Stimulated activated CD8-positive, alpha-beta memory T cell treated with anti-CD3 and anti-CD28 coated beads, Interleukin-12 subunit alpha, Interleukin-12 subunit beta, amount 100 ng/mL, for 4 hours (primary cell): ENCODE data around the gene PIAS4.

Source experiments
- DNase-seq: peaks from one replicate; pipeline ENCODE4 v3.0.0-alpha.2; 2020; ENCODE audit warnings: low read depth

The PIAS4 gene

GRCh38 chr19:4042731-4043082 is 35.2 kb downstream of the PIAS4 start:
- no peak for DNase-seq

- no peak for DNase-seq
Measured at GRCh38 chr19:4043401-4043800, 35.9 kb downstream of the PIAS4 start.

DNA sequence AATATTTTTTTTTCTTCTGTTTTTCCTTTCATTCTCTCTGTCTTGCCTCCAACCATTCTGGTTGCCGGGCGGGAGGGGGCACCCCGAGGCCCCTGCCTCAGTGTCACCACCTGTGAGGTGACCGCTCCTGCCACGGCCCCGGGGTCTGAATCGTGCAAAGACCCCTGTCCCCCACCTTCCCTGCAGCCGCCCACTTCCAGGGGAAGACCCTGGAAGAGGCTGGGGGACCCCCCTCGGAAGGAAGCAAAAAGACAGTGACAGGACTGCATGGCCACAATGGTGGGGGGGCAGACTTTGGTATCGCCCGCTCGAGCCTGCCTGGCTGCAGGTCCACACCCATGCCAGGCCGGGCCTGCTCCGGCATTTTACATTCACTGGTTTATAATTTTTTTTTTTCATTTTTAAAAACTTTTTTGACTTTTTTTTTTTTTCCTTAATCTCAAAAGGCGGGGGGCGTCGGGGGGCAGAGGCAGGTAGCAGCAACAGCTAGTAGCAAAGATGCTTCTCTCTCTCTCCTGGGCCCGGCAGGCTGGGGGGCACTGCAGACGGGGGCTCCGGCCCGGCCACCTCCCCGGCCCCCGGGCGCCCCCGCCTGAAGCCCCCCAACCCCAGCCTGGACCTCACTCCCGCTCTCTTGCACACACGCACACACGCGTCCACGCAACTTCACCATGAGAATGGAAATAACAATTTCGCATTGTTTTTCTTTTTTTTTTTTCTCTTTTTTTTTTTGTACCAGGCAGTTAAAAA is 36.6 kb downstream of the PIAS4 start:
- no peak for DNase-seq

DNA sequence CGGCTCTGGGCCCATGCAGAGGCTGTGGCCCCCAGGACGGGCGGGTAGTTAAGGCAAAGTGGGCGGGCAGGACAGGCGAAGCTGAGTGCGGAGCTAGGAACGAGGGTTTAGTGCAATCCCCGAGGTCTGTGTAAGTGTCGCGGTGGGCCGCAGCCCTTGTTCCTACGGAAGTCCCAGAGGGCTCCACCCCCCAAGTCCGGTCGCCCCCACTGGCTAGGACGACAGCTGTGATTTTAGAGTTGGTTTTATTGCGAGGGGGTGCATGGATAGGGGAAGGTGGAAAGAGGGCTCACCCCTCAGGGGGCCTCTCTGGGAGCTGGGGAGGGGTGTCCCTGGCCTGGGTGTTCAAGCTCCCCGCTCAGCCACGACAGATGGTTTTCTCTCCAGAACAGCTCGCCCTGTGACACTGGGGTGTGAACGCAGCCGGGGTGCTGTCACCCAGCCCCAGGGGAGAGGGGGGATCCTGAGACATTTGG is 37.5 kb downstream of the PIAS4 start:
- no peak for DNase-seq

DNA sequence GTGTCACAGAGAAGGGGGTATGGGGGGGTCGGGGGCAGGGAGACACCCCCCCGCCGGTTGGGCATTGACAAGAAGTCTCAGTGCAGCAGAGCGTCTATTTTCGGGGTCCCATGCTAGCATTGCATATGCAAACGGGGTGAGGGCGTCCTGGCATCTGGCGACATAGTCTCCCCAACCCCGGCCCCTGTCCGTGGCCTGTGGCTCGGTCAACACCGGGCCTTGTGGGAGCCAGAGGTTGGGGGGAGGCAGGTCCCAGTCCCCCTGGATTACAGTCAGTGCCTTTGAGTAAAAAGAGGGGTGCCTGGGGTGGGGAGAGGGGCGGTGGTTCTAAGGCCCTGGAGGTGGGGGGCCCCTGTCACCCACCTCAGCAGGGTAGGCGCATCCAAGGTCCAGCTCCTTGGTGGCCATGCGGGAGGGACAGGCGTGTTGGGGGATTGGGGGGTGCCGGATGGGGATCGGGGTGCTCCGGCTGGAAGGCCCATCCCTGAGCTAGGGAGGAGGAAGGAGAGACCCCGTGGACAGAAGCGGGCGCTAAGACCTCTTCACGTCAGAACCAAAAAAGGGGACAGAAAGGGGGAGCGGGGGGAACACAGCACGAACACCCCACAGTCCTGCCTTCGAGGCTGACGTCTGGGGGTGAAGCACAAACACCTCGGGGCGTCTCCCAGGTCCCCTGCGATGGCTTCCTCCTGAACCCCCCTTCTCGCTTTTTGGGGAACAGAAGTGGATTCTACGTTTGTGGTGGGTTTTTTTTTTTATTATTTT is 38.2 kb downstream of the PIAS4 start:
- DNase-seq, result no peak

DNA sequence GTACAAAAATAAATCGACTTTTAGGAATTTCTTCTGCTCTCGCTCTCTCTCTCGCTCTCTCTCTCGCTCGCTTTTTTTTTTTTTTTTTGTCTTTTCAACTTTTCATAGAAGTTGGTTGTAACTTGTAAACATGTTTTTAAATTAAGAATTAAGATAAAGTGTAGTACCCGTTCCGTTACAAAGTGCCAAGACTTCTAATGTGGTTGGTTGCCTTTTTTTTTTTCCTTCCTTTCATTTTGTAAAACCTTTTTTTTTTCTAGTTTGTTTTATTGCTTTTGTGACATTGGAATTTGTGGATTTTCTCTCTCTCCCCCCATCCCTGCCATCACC is 38.8 kb downstream of the PIAS4 start:
- DNase-seq, result no peak

DNA sequence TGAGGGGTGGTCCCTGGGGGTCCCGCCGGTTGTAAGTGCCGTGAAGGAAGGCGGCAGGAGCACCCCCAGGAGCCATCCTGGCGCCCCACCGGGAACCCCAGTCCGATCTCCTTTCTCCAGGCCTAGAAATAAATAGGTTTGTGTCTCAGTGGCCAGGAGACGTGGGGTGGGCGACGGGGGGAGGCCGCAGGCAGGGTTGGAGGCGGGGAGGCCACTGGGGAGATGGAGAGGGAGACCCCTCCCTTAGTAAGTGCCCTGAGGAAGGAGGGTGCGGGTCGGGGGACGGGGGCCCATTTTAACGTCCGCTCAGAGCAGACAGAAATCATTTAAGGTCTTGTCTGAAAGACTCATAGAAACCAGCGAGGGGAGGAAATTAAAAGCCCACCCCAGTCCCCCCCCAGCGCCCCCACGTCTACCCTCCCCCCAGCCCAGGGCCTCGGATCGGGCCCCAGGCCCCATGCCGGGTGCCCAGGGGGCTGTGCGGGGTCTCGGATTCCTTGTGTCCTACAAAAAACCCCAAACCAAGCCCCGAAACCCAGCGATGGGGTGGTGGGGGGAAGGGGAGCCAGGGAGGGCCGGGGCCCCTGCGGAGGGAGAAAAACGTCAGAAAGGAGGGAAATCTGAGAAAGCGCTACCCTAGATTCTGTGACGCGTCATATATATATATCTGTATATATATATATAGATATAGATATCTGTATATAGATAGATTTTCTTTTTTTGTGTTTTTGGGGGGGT is 39.6 kb downstream of the PIAS4 start:
- no peak for DNase-seq

GRCh38 chr19:4049432-4049831 is 41.9 kb downstream of the PIAS4 start:
- DNase-seq, result no peak

GRCh38 chr19:4051175-4052101 is 43.9 kb downstream of the PIAS4 start:
- DNase-seq, result no peak

- no peak for DNase-seq
Measured at GRCh38 chr19:4052114-4052992, 44.8 kb downstream of the PIAS4 start.

- no peak for DNase-seq
Measured at GRCh38 chr19:4052993-4053422, 45.5 kb downstream of the PIAS4 start.

- no peak for DNase-seq
Measured at GRCh38 chr19:4053423-4054324, 46.1 kb downstream of the PIAS4 start.

GRCh38 chr19:4054441-4055208 is 47.1 kb downstream of the PIAS4 start:
- no peak for DNase-seq

DNA sequence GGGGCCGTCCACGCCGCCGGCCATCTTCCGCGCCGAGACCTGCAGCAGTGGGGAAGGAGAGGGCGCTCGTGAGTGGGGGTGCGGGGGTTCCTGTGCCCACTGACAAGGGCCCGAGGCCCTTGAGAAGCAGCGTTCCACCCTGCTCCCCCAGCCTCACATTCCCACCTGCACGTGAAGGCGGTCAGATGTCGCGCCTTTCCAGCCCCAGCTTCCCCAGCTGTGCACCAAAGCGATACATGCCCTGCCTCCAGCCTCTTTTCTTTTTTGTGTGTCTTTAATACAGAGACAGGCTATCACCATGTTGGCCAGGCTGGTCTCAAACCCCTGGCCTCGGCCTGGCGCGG is 47.6 kb downstream of the PIAS4 start:
- no peak for DNase-seq

DNA sequence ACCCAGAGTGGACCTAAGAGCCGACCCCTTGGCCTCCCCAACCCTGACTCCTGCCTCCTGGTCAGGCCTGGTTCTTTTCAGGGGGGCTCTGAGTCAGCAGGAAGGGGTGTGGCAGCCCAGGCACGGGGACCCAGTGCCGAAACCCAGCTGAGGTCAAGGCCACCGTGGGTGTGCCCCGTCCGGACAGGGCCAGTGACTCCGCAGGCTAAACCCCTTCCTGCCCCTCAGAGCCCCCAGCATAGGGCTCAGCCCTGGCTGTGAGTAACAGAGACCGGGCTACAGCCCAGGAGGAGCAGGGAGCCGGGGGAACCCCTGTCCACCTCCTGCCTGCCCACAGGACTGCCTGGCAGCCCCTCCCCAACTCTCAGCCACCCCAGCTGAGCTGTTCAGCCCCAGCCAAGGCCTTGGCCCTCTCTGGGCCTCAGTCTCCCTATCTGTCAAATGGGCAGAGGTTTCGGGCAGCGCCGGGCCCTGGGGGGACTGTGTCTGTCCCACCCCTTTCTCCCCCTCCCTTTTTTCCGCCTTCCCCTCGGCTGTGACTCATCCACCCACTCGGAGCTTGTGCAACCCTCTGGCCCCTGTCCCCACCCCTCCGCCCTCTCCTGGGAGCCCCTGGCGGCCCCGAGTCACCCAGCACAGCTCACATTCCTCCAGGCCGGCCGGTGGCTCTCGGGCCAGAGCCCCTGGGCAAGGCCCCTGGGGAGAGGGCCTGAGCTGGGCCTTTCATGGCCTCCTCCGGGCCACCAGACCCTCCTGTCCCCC is 50.6 kb downstream of the PIAS4 start:
- DNase-seq, result peak; percentile 66

GRCh38 chr19:4058693-4059452 is 51.3 kb downstream of the PIAS4 start:
- no peak for DNase-seq

DNA sequence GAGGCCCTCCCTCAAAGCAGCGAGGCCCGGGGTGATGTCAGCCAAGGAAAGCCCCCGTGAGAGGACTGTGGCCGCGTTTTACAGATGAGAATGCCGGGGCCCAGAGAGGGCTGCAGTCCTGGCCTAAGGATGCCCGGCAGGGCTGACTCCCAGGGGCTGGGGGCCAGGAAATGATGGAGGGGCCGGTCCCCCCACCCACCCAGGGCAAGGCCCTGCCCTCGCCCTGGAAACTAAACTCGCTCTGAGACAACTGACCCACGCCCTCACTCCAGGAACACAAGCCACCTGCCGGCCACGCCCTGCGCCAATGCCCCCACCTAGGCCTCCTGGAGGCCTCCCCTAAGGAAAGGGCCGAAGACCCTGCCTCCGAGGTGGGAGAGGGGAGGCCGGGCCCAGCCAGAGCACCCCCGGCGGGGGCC is 51.9 kb downstream of the PIAS4 start:
- no peak for DNase-seq
